GM21367 (cell line): Measurements from ENCODE around the gene CLASP1.
"Not testable (repeated sequence)": the region's sequence is repeated elsewhere in the genome, so short reads cannot be mapped to it uniquely, and the experiment has no call there.

Source experiments
- ATAC-seq: cut with Tn5 transposase; IDR thresholded peaks from one replicate; pipeline ENCODE4 v1.9.1; 2021; ENCODE audit not compliant: unreplicated experiment

The CLASP1 gene

GRCh38 chr2:121386707-121387106 lies 262.6 kb downstream of the CLASP1 start:
- no peak for ATAC-seq

- ATAC-seq: no peak
Measured at GRCh38 chr2:121386102-121386501, 263.2 kb downstream of the CLASP1 start.

GRCh38 chr2:121382744-121383143 lies 266.5 kb downstream of the CLASP1 start:
- ATAC-seq: no peak

GRCh38 chr2:121377646-121378045 lies 271.6 kb downstream of the CLASP1 start:
- no peak for ATAC-seq

GRCh38 chr2:121376535-121377250 lies 272.6 kb downstream of the CLASP1 start:
- ATAC-seq: no peak

- ATAC-seq: no peak
Measured at GRCh38 chr2:121375621-121376159, 273.6 kb downstream of the CLASP1 start.

- ATAC-seq: not testable (repeated sequence)
Measured at GRCh38 chr2:121374412-121375075, 274.7 kb downstream of the CLASP1 start.

- no peak for ATAC-seq
Measured at GRCh38 chr2:121372721-121373353, 276.4 kb downstream of the CLASP1 start.

GRCh38 chr2:121372082-121372481 lies 277.2 kb downstream of the CLASP1 start:
- ATAC-seq: no peak

GRCh38 chr2:121368836-121369235 lies 280.4 kb downstream of the CLASP1 start:
- ATAC-seq: no peak

GRCh38 chr2:121368155-121368554 lies 281.1 kb downstream of the CLASP1 start:
- ATAC-seq: no peak

GRCh38 chr2:121367246-121367900 lies 281.9 kb downstream of the CLASP1 start:
- ATAC-seq: no peak

- ATAC-seq: no peak
Measured at GRCh38 chr2:121366040-121366439, 283.2 kb downstream of the CLASP1 start.

- no peak for ATAC-seq
Measured at GRCh38 chr2:121365061-121365460, 284.2 kb downstream of the CLASP1 start.

GRCh38 chr2:121363632-121364420 lies 285.4 kb downstream of the CLASP1 start:
- ATAC-seq: no peak

- ATAC-seq: no peak
Measured at GRCh38 chr2:121362774-121363173, 286.5 kb downstream of the CLASP1 start.

GRCh38 chr2:121362226-121362625 lies 287.0 kb downstream of the CLASP1 start:
- no peak for ATAC-seq

- no peak for ATAC-seq
Measured at GRCh38 chr2:121360566-121361300, 288.5 kb downstream of the CLASP1 start.

- ATAC-seq: no peak
Measured at GRCh38 chr2:121359716-121360565, 289.3 kb downstream of the CLASP1 start.
